Skeletal muscle cell (primary cell): ENCODE measurements around the gene GLB1L2.
"Not testable (repeated sequence)": the region's sequence is repeated elsewhere in the genome, so short reads cannot be mapped to it uniquely, and the experiment has no call there.

Experiments used
- DNase-seq: peaks from one replicate; pipeline ENCODE4 v3.0.0-alpha.2; 2010; ENCODE audit warnings: low read depth
- H3K4me3 ChIP-seq: 2 replicates; pipeline ENCODE4 v1.5.1; 2011; ENCODE audit warnings: low read depth, mild to moderate bottlenecking, control low read depth, low read length, moderate library complexity

The GLB1L2 gene

GRCh38 chr11:134331354-134332188, at the start of gene GLB1L2:
Gene GLB1L2 (plus strand): TSS chr11:134331988. CDS start chr11:134332062, 74 bp downstream.
- H3K4me3 ChIP-seq = peak within 1 kb of the TSS; percentile 47
- DNase-seq = no peak

- DNase-seq = no peak
- no peak overlapping the region for H3K4me3 ChIP-seq
These were observed 49.4 kb upstream of the GLB1L2 start for GRCh38 chr11:134282121-134283045.

GRCh38 chr11:134283461-134284230, 48.1 kb upstream of the GLB1L2 start:
- H3K4me3 ChIP-seq = no peak overlapping the region
- DNase-seq = no peak

GRCh38 chr11:134284349-134284748, 47.4 kb upstream of the GLB1L2 start:
- not testable (repeated sequence) for DNase-seq, H3K4me3 ChIP-seq

- no peak overlapping the region for H3K4me3 ChIP-seq
- DNase-seq = no peak
These were observed 44.2 kb upstream of the GLB1L2 start for GRCh38 chr11:134287561-134287960.

GRCh38 chr11:134288486-134288885, 43.3 kb upstream of the GLB1L2 start:
- no peak overlapping the region for H3K4me3 ChIP-seq
- no peak for DNase-seq

GRCh38 chr11:134289167-134289566, 42.6 kb upstream of the GLB1L2 start:
- DNase-seq = no peak
- no peak overlapping the region for H3K4me3 ChIP-seq

GRCh38 chr11:134289789-134290188, 42.0 kb upstream of the GLB1L2 start:
- no peak overlapping the region for H3K4me3 ChIP-seq
- DNase-seq = no peak

- H3K4me3 ChIP-seq = no peak overlapping the region
- DNase-seq = no peak
These were observed 41.1 kb upstream of the GLB1L2 start for GRCh38 chr11:134290646-134291045.

- no peak for DNase-seq
- H3K4me3 ChIP-seq = no peak overlapping the region
These were observed 40.6 kb upstream of the GLB1L2 start for GRCh38 chr11:134291196-134291595.

- H3K4me3 ChIP-seq = no peak overlapping the region
- no peak for DNase-seq
These were observed 39.1 kb upstream of the GLB1L2 start for GRCh38 chr11:134292661-134293060.

GRCh38 chr11:134293119-134294113, 38.4 kb upstream of the GLB1L2 start:
- no peak overlapping the region for H3K4me3 ChIP-seq

GRCh38 chr11:134294664-134295063, 37.1 kb upstream of the GLB1L2 start:
- DNase-seq = no peak
- no peak overlapping the region for H3K4me3 ChIP-seq

More at GRCh38 chr11:134293119-134294113, 38.4 kb upstream of the GLB1L2 start:
- no peak for DNase-seq

GRCh38 chr11:134312223-134312622, 19.6 kb upstream of the GLB1L2 start:
- DNase-seq = no peak
- no peak overlapping the region for H3K4me3 ChIP-seq

GRCh38 chr11:134312807-134313206, 19.0 kb upstream of the GLB1L2 start:
- no peak for DNase-seq
- H3K4me3 ChIP-seq = no peak overlapping the region

GRCh38 chr11:134313379-134313778, 18.4 kb upstream of the GLB1L2 start:
- H3K4me3 ChIP-seq = no peak overlapping the region
- DNase-seq = no peak

- DNase-seq = no peak
- no peak overlapping the region for H3K4me3 ChIP-seq
These were observed 17.8 kb upstream of the GLB1L2 start for GRCh38 chr11:134313821-134314607.

- H3K4me3 ChIP-seq = no peak overlapping the region
- no peak for DNase-seq
These were observed 14.7 kb upstream of the GLB1L2 start for GRCh38 chr11:134317103-134317502.
